ENCODE measurements around the gene BIRC3.
A peak's percentile ranks its signal among the peaks of the same experiment; 100 is the strongest.

BIRC3 gene

GRCh38 chr11:102307727-102308038 lies 9.6 kb upstream of the BIRC3 start:
- TF ChIP-seq CTCF (conservative IDR thresholded peaks at IDR 0.05), result no peak
- peak overlapping the region; percentile 62 for H3K27ac ChIP-seq

GRCh38 chr11:102309621-102310541 lies 7.4 kb upstream of the BIRC3 start:
- peak overlapping the region; percentile 85; the same call in 1 of the 2 replicates for H3K27ac ChIP-seq
- 0 out of 2 replicates have a peak, but pooled peaks have one; percentile 23 for TF ChIP-seq CTCF (conservative IDR thresholded peaks at IDR 0.05)

GRCh38 chr11:102312667-102313066 lies 4.6 kb upstream of the BIRC3 start:
- peak overlapping the region; percentile 85 for H3K27ac ChIP-seq
- no peak for TF ChIP-seq CTCF (conservative IDR thresholded peaks at IDR 0.05)

- H3K27ac ChIP-seq, result peak overlapping the region; percentile 85
- TF ChIP-seq CTCF (conservative IDR thresholded peaks at IDR 0.05), result no peak
Observed at GRCh38 chr11:102313238-102313940, 3.9 kb upstream of the BIRC3 start.

GRCh38 chr11:102314784-102315183 lies 2.5 kb upstream of the BIRC3 start:
- no peak for TF ChIP-seq CTCF (conservative IDR thresholded peaks at IDR 0.05)

GRCh38 chr11:102316346-102316904 lies 859 bp upstream of the BIRC3 start:
- peak overlapping the region; percentile 82 for H3K27ac ChIP-seq

More at GRCh38 chr11:102314784-102315183, 2.5 kb upstream of the BIRC3 start:
- peak overlapping the region; percentile 85; the same call in 1 of the 2 replicates for H3K27ac ChIP-seq

More at GRCh38 chr11:102316346-102316904, 859 bp upstream of the BIRC3 start:
- TF ChIP-seq CTCF (conservative IDR thresholded peaks at IDR 0.05), result no peak
